ENCODE results near the gene ATXN1.

ATXN1 gene

DNA sequence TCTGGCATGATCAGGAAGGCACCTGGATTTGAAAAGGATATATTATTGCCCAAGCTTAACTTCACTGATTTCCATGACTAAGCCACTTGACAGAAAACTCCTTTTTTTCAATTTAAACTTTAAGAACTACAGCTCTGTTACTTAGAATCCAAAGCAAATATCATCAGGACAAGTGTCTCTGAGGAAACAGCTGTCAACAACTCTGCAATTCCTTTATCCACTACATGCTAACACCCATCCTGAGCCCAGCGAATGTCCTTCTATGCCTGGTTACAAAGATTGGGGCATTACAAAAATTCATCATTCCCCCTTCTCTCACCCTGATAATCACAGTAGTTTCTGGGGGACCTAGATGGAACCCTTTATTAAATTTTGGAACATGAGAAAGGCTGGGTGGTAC lies 386.1 kb downstream of the ATXN1 start:
- H3K9me3 ChIP-seq (ENCODE audit: control insufficient read depth, low read length): no peaks in the 10 kb centered on the region
- H3K36me3 ChIP-seq (ENCODE audit: control insufficient read depth, insufficient read depth, low read length): no peaks in the 10 kb centered on the region
- H3K4me2 ChIP-seq (ENCODE audit: low read length): no peak overlapping the region
- no peaks in the 10 kb centered on the region for H3K79me2 ChIP-seq
- H3K27ac ChIP-seq: no peak overlapping the region
- no peaks in the 10 kb centered on the region for H3K27me3 ChIP-seq (ENCODE audit: control insufficient read depth, insufficient read depth, low read length)
- H3K4me1 ChIP-seq: peaks cover 2% of the 10 kb centered on the region
- H3K9ac ChIP-seq: no peak overlapping the region
- H2AFZ ChIP-seq: no peak overlapping the region
- TF ChIP-seq, protein P1, sequence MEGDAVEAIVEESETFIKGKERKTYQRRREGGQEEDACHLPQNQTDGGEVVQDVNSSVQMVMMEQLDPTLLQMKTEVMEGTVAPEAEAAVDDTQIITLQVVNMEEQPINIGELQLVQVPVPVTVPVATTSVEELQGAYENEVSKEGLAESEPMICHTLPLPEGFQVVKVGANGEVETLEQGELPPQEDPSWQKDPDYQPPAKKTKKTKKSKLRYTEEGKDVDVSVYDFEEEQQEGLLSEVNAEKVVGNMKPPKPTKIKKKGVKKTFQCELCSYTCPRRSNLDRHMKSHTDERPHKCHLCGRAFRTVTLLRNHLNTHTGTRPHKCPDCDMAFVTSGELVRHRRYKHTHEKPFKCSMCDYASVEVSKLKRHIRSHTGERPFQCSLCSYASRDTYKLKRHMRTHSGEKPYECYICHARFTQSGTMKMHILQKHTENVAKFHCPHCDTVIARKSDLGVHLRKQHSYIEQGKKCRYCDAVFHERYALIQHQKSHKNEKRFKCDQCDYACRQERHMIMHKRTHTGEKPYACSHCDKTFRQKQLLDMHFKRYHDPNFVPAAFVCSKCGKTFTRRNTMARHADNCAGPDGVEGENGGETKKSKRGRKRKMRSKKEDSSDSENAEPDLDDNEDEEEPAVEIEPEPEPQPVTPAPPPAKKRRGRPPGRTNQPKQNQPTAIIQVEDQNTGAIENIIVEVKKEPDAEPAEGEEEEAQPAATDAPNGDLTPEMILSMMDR (IDR thresholded peaks at IDR 0.05): no peak
- no peak overlapping the region for H3K4me3 ChIP-seq (ENCODE audit: low read depth, low read length)

DNA sequence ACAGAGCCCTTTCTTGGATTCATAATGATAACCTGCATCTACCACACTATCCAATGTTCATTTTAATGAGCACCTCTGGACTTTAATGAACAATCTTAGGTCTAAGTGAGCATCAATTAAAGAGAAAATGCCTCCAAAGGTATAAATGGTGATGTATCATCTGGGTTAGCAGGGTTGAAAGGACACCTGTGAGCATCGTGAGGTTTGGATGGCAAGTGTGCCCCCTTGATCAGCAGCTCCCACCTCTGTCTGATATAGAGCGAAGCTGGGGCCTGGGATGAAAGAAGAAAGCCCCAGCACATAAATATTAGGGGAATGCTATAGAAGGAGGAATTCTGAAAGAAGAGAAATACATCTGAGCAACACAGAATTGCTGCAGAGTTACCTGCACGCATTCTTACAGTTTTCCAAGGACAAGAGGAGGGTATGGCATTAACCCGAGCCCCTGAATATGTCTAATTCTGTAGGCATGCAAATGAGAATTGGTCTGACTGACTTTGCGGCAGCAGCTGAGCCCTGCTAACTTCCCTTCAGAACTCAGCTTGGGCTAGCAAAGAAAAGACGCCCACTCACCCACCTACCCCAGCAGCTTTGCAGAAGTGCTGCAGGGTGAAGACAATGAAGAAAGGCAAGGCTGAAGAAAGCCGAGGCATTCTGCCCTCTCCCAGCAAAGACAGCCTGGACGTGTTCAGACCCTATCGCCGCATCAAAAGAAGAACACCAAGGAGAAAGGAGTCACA lies 386.6 kb downstream of the ATXN1 start:
- Histone ChIP-seq H3K4me3 (ENCODE audit: low read depth, low read length) (no peak overlapping the region), H3K4me1 (peaks cover 2% of the 10 kb centered on the region), H2AFZ (no peak overlapping the region), H3K79me2 (no peaks in the 10 kb centered on the region), H3K9me3 (ENCODE audit: control insufficient read depth, low read length) (no peaks in the 10 kb centered on the region), H3K4me2 (ENCODE audit: low read length) (no peak overlapping the region), H3K27me3 (ENCODE audit: control insufficient read depth, insufficient read depth, low read length) (no peaks in the 10 kb centered on the region), H3K27ac (no peak overlapping the region), H3K36me3 (ENCODE audit: control insufficient read depth, insufficient read depth, low read length) (no peaks in the 10 kb centered on the region), H3K9ac (no peak overlapping the region)
- TF ChIP-seq, protein P1 (IDR thresholded peaks at IDR 0.05): no peak

DNA sequence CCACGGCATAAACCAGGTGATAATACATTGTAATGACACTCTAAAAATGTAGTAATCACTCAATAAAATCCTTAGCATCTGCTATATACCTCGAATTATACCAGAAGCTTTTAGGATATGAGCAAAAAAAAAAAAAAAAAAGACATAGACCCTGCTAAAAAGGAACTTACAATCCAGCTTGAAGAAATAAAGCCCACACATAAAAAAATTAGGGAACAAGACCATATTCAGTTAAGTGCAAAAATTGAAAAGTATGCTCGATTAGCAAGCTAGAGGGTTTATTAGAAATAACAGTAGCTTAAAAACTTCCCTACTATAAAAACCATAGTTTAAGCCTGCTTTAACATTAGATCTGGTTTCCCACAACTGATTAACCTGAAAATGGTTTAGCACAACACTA lies 387.2 kb downstream of the ATXN1 start:
- Histone ChIP-seq H3K79me2 (no peaks in the 10 kb centered on the region), H2AFZ (no peak overlapping the region), H3K4me3 (ENCODE audit: low read depth, low read length) (no peak overlapping the region), H3K9me3 (ENCODE audit: control insufficient read depth, low read length) (no peaks in the 10 kb centered on the region), H3K4me2 (ENCODE audit: low read length) (no peak overlapping the region), H3K27ac (no peak overlapping the region), H3K9ac (no peak overlapping the region), H3K36me3 (ENCODE audit: control insufficient read depth, insufficient read depth, low read length) (no peaks in the 10 kb centered on the region), H3K4me1 (peaks cover 2% of the 10 kb centered on the region), H3K27me3 (ENCODE audit: control insufficient read depth, insufficient read depth, low read length) (no peaks in the 10 kb centered on the region)
- TF ChIP-seq, protein P1 (IDR thresholded peaks at IDR 0.05): no peak

DNA sequence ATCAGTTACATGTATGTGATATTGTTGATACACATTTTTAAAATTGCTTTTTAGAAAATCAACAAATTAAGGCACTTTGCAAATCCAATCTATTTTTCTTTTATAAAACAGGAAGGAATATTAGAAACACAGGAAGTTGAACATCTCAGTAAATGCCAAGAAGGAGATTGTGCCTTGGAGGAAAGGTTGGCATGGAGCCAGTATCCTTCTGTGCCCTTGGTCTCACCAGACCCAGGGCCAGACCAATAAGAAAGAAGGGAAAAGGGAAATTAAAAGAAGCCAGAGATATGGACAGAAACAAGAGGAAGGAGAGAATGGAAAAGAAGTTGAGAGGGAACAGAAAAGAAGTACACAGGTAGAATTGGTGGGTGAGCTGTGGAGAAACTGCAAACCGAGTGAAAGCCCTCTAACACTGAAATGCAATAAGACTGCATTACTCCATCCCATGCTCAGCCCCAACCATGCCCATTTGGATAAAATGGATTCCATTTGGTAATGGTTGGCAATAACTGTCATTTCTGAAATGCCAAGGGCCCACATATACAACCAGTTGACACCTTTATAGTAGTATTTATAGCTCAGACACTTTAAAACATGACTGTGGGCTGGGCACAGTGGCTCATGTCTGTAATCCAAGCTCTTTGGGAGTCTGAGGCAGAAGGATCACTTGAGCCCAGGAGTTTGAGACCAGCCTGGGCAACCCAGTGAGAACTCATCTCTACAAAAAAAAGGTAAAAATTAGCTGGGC lies 389.1 kb downstream of the ATXN1 start:
- Histone ChIP-seq H3K4me3 (ENCODE audit: low read depth, low read length) (no peak overlapping the region), H3K9me3 (ENCODE audit: control insufficient read depth, low read length) (no peaks in the 10 kb centered on the region), H3K4me2 (ENCODE audit: low read length) (no peak overlapping the region), H3K27me3 (ENCODE audit: control insufficient read depth, insufficient read depth, low read length) (no peaks in the 10 kb centered on the region), H2AFZ (no peak overlapping the region), H3K27ac (no peak overlapping the region), H3K79me2 (no peaks in the 10 kb centered on the region), H3K9ac (no peak overlapping the region), H3K36me3 (ENCODE audit: control insufficient read depth, insufficient read depth, low read length) (no peaks in the 10 kb centered on the region), H3K4me1 (peaks cover 2% of the 10 kb centered on the region)
- TF ChIP-seq, protein P1 (IDR thresholded peaks at IDR 0.05): no peak
